Tibial artery (tissue), 4 donors: Measurements from ENCODE around the gene UGGT1.

ENCODE experiments used
- DNase-seq, 2 donors: peaks; one replicate each; pipeline ENCODE4 v3.0.0-alpha.2; 2019
- H3K27ac ChIP-seq, 2 donors: fragments of 200-600 bp; sonication (generic) in 1 of 2; 1 replicate in 1 of 2; 2 replicates in 1 of 2; pipeline ENCODE4 v1.5.1; 2018 to 2019; ENCODE audit warnings: mild to moderate bottlenecking in 1 of 2
- H3K27me3 ChIP-seq, 2 donors: fragments of 200-600 bp; sonication (generic) in 1 of 2; one replicate each; pipeline versions ENCODE4 v1.5.1 to v1.6.0; 2016 to 2019
- H3K36me3 ChIP-seq, 3 donors: fragments of 200-600 bp; sonication (generic) in 2 of 3; one replicate each; pipeline ENCODE4 v1.5.1; 2016 to 2019; ENCODE audit warnings: mild to moderate bottlenecking in 2 of 3
- H3K4me1 ChIP-seq, 4 donors: fragments of 200-600 bp; sonication (generic) in 2 of 4; 1 replicate in 3 of 4; 2 replicates in 1 of 4; pipeline ENCODE4 v1.5.1; 2016 to 2019
- H3K4me3 ChIP-seq, 2 donors: fragments of 200-600 bp; sonication (generic) in 1 of 2; 1 replicate in 1 of 2; 2 replicates in 1 of 2; pipeline ENCODE4 v1.5.1; 2018 to 2019; ENCODE audit warnings: mild to moderate bottlenecking in 2 of 2
- H3K9me3 ChIP-seq, 3 donors: fragments of 200-600 bp; sonication (generic) in 1 of 3; one replicate each; pipeline ENCODE4 v1.5.1; 2016 to 2019
- intact Hi-C: fragments of 100-400 bp; cut with DNase I; formaldehyde crosslinking; loops from one replicate; pipeline ENCODE4 v1.15.0; 2023; ENCODE audit warnings: low total_unique reads
- TF ChIP-seq, protein P1 (sequence below), 2 experiments: fragments of 200-600 bp in 1 of 2; fragments of 450-650 bp in 1 of 2; IDR thresholded peaks; one replicate each; pipeline ENCODE4 v1.5.1; 2017 to 2019; ENCODE audit warnings: antibody characterized with exemption in 2 of 2, mild to moderate bottlenecking in 1 of 2, moderate library complexity in 1 of 2

Gene UGGT1

GRCh38 chr2:128166746-128167353 lies 75.8 kb downstream of the UGGT1 start:
- H3K27ac ChIP-seq, result no peak overlapping the region
- DNase-seq, result no peak
- H3K9me3 ChIP-seq, result no peaks in the 10 kb centered on the region
- TF ChIP-seq, protein P1, sequence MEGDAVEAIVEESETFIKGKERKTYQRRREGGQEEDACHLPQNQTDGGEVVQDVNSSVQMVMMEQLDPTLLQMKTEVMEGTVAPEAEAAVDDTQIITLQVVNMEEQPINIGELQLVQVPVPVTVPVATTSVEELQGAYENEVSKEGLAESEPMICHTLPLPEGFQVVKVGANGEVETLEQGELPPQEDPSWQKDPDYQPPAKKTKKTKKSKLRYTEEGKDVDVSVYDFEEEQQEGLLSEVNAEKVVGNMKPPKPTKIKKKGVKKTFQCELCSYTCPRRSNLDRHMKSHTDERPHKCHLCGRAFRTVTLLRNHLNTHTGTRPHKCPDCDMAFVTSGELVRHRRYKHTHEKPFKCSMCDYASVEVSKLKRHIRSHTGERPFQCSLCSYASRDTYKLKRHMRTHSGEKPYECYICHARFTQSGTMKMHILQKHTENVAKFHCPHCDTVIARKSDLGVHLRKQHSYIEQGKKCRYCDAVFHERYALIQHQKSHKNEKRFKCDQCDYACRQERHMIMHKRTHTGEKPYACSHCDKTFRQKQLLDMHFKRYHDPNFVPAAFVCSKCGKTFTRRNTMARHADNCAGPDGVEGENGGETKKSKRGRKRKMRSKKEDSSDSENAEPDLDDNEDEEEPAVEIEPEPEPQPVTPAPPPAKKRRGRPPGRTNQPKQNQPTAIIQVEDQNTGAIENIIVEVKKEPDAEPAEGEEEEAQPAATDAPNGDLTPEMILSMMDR (IDR thresholded peaks at IDR 0.05), result no peak
- no peak overlapping the region for H3K4me3 ChIP-seq
- peaks cover 59 to 77% (median 60%) of the 10 kb centered on the region in 3 donors for H3K36me3 ChIP-seq
- intact Hi-C loops, result no loop called here
- no peaks in the 10 kb centered on the region for H3K27me3 ChIP-seq
- no peaks in the 10 kb centered on the region for H3K4me1 ChIP-seq

DNA sequence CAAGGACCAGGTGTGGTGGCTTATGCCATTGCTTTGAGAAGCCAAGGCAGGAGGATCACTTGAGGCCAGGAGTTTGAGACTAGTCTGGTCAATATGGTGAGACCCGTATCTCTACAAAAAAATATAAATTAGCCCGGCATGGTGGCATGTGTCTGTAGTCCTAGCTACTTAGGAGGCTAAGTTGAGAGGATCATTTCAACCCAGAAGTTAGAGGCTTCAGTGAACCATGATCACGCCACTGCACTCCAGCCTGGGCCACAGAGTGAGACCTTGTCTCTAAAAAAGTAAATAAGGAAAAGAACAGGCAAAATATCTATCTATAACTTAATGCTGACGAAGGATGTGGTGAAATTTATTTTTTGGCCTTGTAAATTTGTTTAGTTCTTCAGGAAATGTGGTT lies 78.1 kb downstream of the UGGT1 start:
- Histone ChIP-seq H3K4me1 (no peaks in the 10 kb centered on the region), H3K36me3 (peaks cover 79 to 89% (median 80%) of the 10 kb centered on the region in 3 donors), H3K9me3 (no peaks in the 10 kb centered on the region), H3K27ac (no peak overlapping the region), H3K4me3 (no peak overlapping the region), H3K27me3 (no peaks in the 10 kb centered on the region)
- TF ChIP-seq, protein P1 (IDR thresholded peaks at IDR 0.05), result no peak
- no peak for DNase-seq
- intact Hi-C loops, result no loop called here

DNA sequence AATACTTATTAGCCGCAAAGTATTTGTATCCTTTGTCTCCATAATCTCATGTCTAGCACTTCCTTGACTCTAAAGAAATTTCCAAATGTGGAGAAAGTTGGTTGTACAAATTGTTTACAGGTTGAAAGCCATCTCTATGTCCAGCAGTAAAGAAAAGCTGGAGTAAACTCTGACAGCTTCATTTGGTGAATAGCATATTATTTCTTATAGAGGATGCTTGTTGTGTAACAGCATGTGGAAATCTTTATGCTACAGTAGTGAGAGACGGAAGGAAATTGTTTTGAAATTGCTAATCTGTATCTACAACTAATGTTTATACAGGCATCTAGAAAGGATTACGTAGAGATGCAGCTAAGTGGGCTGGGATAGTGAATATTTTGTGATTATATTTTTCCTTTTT lies 78.5 kb downstream of the UGGT1 start:
- no peak for DNase-seq
- H3K27ac ChIP-seq, result no peak overlapping the region
- TF ChIP-seq, protein P1 (IDR thresholded peaks at IDR 0.05), result no peak
- no peaks in the 10 kb centered on the region for H3K9me3 ChIP-seq
- no peaks in the 10 kb centered on the region for H3K27me3 ChIP-seq
- peaks cover 76 to 93% (median 84%) of the 10 kb centered on the region in 3 donors for H3K36me3 ChIP-seq
- H3K4me1 ChIP-seq, result no peaks in the 10 kb centered on the region
- H3K4me3 ChIP-seq, result no peak overlapping the region
- intact Hi-C loops, result no loop called here

DNA sequence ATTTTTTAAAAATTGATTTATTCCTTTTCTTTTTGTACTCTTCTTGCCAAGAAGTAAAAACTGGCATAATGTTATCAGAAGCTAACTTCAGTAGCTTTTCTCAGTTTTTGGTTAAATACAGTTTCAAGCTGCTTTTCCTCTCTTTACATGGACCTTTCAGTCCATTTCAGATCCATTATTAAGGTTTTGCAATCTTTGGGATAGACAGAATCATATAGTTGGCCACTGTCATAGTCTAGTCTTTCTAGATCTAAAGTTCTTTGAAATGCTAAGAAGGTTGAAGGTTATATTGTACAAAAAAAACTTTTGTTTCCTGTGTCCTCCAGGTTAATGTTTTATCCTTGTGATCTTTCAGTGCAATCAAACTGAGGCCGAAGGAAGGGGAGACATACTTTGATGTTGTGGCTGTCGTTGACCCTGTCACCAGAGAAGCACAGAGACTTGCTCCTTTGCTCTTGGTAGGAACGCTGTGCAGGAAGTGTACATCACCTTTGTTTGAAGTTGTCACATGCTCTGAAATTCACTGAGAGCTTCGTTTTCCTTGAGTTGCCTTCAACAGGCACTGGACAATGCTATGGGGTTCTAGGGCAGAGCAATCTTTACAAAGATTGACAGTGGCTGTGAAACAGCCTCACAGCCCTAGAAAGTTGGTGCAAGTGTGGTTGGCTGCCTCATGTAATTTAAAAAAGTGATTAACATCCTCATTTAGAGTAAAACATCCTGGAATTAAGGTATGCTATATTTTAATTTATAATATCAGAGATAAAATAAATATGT lies 79.1 kb downstream of the UGGT1 start:
- no peaks in the 10 kb centered on the region for H3K4me1 ChIP-seq
- no peak for DNase-seq
- H3K36me3 ChIP-seq, result peaks cover 76 to 95% (median 86%) of the 10 kb centered on the region in 3 donors
- TF ChIP-seq, protein P1 (IDR thresholded peaks at IDR 0.05), result no peak
- no peaks in the 10 kb centered on the region for H3K9me3 ChIP-seq
- H3K27ac ChIP-seq, result no peak overlapping the region
- H3K4me3 ChIP-seq, result no peak overlapping the region
- H3K27me3 ChIP-seq, result no peaks in the 10 kb centered on the region
- intact Hi-C loops, result no loop called here

- intact Hi-C loops, result no loop called here
Observed at GRCh38 chr2:128170776-128171175, 79.8 kb downstream of the UGGT1 start.

More at GRCh38 chr2:128170776-128171175, 79.8 kb downstream of the UGGT1 start:
- Histone ChIP-seq H3K36me3 (peaks cover 76 to 95% (median 86%) of the 10 kb centered on the region in 3 donors), H3K4me3 (no peak overlapping the region), H3K27me3 (no peaks in the 10 kb centered on the region), H3K9me3 (no peaks in the 10 kb centered on the region), H3K27ac (no peak overlapping the region), H3K4me1 (no peaks in the 10 kb centered on the region)
- TF ChIP-seq, protein P1 (IDR thresholded peaks at IDR 0.05), result no peak
- no peak for DNase-seq
